Muscle of arm (tissue), 12 donors: ENCODE data around the gene NFIC. TPM values are rescaled to one million over a fixed set of nuclear protein-coding genes. Genes with fewer than 3 reads are reported as not detected.

Source experiments
- polyA plus RNA-seq, 12 donors: library from polyadenylated mRNA; unstranded; fragments of 120-200 nt; gene quantifications; one replicate each; pipeline ENCODE4 v1.2.1, GENCODE V29; 2013; ENCODE audit not compliant: insufficient read length in 12 of 12

The NFIC gene
- polyA plus RNA-seq, 12 donors, result 30.9 to 375 (median 38.9) TPM

Other genes with a start within 250 kb of the NFIC start
- 1 to 10 TPM in 9 of 12 donors, under 1 TPM in 1, not detected in 2; 0.93 to 8.7 (median 1.5) TPM for gene GNA15, start 230.6 kb upstream of the NFIC start, polyA plus RNA-seq
- 1 to 10 TPM in 1 of 12 donors, under 1 TPM in 9, not detected in 2; 0.12 to 1.7 (median 0.29) TPM for gene S1PR4, start 187.8 kb upstream of the NFIC start, polyA plus RNA-seq
- 10 to 100 TPM in 11 of 12 donors, not detected in 1; 17.7 to 44.3 (median 24.3) TPM for gene NCLN, start 180.7 kb upstream of the NFIC start, polyA plus RNA-seq
- gene CELF5, start 141.9 kb upstream of the NFIC start, polyA plus RNA-seq, result 1 to 10 TPM in 1 of 12 donors, under 1 TPM in 10, not detected in 1; 0.04 to 8.5 (median 0.35) TPM
- gene SMIM24, start 113.9 kb downstream of the NFIC start, polyA plus RNA-seq, result 10 to 100 TPM in 1 of 12 donors, 1 to 10 TPM in 1, under 1 TPM in 4, not detected in 6; 0.46 to 75.8 (median 0.69) TPM
- gene SMIM44, start 116.9 kb downstream of the NFIC start, polyA plus RNA-seq, result not detected
- gene DOHH, start 134.1 kb downstream of the NFIC start, polyA plus RNA-seq, result 10 to 100 TPM in 1 of 12 donors, 1 to 10 TPM in 10, not detected in 1; 3.8 to 15.8 (median 5.0) TPM
- gene FZR1, start 139.7 kb downstream of the NFIC start, polyA plus RNA-seq, result 10 to 100 TPM in 11 of 12 donors, not detected in 1; 21.8 to 47.2 (median 28.8) TPM
- gene TEKTIP1, start 172.6 kb downstream of the NFIC start, polyA plus RNA-seq, result 1 to 10 TPM in 10 of 12 donors, not detected in 2; 1.5 to 3.6 (median 3.0) TPM
- 10 to 100 TPM in 11 of 12 donors, not detected in 1; 19.3 to 48.1 (median 24.1) TPM for gene MFSD12, start 191.0 kb downstream of the NFIC start, polyA plus RNA-seq
- gene HMG20B, start 206.4 kb downstream of the NFIC start, polyA plus RNA-seq, result 10 to 100 TPM in 11 of 12 donors, not detected in 1; 21.8 to 78.3 (median 32.1) TPM
- gene GIPC3, start 218.9 kb downstream of the NFIC start, polyA plus RNA-seq, result 1 to 10 TPM in 10 of 12 donors, not detected in 2; 1.1 to 3.2 (median 1.5) TPM
- 1 to 10 TPM in 9 of 12 donors, under 1 TPM in 1, not detected in 2; 0.96 to 2.9 (median 1.8) TPM for gene TBXA2R, start 240.3 kb downstream of the NFIC start, polyA plus RNA-seq